GM12873 (cell line): ENCODE data around the gene VCPKMT.

ENCODE experiments used
- CTCF ChIP-seq: IDR thresholded peaks from 2 replicates; pipeline ENCODE4 v1.5.1; 2012; ENCODE audit warnings: low read depth, mild to moderate bottlenecking, moderate library complexity, low read length, control low read depth; ENCODE audit not compliant: insufficient read depth; ENCODE audit errors: missing control alignments

The VCPKMT gene

DNA sequence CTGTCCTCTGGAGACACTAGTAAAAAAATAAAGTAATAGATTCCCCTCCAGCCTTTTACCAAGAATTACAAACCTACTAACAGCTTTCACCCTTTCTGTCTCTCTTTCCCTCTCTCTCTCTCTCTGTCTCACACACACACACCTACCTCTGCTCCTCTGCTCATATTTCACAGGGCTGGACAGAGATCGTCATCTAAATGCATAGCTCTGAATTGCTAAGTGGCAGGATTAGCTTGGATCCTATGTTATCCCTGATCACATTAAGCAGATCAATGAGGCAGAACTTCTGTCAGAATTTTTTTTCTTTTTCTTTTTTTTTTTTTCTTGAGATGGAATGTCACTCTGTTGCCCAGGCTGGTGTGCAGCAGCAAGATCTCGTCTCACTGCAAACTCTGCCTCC is 22.9 kb downstream of the VCPKMT start:
- TF ChIP-seq CTCF, result no peak

DNA sequence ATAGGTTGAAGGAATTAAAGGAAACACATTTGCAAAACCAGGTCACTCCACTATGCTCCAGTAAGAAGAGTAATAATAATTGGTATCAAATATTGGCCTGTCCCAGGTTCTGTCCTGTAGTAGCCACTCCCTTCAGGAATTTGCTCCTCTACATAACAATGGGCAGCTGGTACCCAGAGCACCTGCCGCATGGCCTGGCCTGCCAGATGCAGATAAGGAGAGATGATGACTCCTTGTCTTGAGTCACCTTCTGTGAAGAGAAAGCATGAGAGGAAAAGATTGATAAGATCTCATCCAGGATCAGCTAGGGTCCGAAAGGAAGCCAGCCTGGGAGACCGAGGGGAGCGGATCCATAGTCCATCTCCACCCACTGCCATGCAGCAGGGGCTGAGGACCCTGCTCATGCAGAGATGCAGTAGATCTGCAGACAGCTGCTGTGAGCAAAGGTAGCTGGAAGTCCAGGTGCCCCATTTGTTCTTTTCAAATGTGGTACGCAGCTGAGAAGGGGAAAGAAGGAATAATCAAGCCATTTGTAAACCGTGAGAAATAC is 24.3 kb downstream of the VCPKMT start:
- TF ChIP-seq CTCF, result no peak

DNA sequence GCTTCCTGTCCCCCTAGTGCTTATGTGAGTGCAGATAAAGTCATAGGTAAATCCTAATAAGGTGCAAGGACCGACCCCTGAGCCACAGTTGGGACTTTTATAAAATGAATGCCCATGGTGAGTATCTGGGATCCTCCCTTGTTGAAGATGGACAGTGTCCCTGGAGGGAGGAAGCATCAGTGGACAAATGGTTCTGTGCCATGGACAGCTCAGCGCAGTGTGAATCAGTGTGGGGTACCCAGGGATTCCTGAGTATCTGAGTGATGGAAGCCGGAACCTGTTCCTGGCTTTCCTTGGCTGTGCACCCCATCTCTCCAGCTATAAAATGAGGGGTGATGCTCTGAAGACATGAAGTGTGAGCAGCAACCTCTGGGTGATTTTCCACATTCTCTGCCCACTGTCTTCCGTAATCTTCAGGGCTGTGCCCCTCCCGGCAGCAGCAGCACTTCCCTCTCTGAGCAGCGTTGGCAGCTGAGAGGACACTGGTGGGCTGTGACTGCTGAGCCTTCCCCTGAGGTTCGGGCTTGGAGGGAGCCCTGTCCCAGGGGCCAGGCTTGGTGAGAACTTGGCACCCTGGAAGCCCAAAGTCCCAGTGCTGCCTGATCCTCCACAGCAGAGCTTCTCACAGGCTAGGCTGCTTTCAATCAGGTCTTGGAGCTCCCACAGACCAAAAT is 25.0 kb downstream of the VCPKMT start:
- no peak for TF ChIP-seq CTCF

DNA sequence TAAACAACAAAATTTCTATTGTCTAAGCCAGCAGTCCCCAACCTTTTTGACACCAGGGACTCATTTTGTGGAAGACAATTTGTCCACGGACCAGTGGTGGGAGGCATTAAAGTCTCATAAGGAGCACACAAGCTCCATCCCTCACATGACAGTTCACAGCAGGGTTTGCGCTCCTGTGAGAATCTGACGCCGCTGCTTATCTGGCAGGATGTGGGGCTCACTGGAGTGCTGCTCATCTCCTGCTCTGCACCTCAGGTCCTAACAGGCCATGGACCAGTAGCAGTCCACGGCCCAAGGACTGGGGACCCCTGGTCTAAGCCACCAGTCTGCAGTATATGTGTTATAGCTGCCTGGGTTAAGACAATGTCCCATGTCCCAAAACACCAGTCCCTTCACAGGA is 27.2 kb downstream of the VCPKMT start:
- TF ChIP-seq CTCF, result no peak

DNA sequence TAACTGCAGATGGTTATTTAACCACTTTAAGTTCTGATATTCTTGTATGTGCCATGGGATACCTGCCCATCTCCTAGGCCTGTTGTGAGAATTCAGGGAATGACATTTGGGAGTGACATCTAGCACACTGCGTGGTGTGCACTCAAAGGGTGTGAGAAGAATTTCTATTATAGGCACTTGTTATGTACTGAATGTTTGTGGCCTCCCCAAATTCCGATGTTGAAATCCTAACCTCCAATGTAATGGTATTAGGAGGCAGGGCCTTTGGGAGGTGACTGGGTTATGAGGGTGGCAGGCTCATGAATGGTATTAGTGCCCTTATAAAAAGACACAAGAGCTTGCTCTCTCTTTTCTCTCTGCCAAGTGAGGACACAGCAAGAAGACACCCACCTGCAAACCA is 27.6 kb downstream of the VCPKMT start:
- TF ChIP-seq CTCF, result no peak

- TF ChIP-seq CTCF, result no peak
Measured at GRCh38 chr14:50088117-50088515, 28.3 kb downstream of the VCPKMT start.

DNA sequence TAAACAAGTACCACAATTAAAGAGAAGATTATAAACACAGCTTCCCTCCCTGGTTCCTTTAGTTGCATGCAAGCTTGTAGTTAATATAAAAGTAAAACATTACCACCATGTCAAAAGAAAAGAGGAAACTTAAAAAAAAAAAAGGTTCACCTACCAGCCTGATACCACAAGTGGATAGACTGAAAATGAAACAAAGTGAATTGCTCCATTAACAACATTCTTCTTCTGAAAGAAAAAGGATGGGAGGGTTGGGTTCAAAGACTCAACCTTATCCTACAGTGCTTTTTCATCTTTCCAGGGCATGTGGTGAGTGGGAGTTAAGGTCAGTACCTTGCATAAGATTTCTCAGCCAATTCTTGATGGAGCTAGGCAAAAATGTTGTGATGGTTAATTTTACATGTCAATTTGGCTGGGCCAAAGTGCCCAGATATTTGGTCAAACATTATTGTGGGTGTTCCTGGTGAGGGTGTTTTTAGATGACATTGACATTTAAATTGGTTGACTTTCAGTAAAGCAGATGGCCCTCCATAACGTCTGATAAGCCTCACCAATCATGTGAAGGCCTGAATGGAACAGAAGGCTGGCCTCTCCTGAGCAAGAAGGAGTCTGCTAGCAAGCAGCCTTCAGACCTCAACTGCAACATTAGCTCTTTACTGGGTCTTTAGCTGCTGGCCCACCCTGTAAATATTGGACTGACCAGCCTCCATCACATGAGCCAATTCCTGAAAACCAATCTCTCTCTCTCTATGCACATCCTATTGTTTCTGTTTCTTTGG is 28.8 kb downstream of the VCPKMT start:
- TF ChIP-seq CTCF, result no peak
